MM.1S (cell line): ENCODE data around the gene N4BP2L2.

Experiments used
- EZH2 ChIP-seq: fragments of 300-600 bp; sonication (generic); optimal IDR thresholded peaks from 2 replicates; pipeline ENCODE3; 2017; ENCODE audit warnings: low read depth, mild to moderate bottlenecking, antibody characterized with exemption, low read length, mixed read lengths
- EZH2phosphoT487 ChIP-seq: fragments of 300-600 bp; sonication (generic); IDR thresholded peaks from 2 replicates; pipeline ENCODE4 v1.6.1; 2018; ENCODE audit warnings: antibody characterized with exemption, low read length
- TF ChIP-seq, protein P1 (sequence below): fragments of 300-600 bp; sonication (generic); IDR thresholded peaks from 2 replicates; pipeline ENCODE4 v1.5.1; 2016; ENCODE audit warnings: antibody characterized with exemption, low read length, mixed read lengths

DNA sequence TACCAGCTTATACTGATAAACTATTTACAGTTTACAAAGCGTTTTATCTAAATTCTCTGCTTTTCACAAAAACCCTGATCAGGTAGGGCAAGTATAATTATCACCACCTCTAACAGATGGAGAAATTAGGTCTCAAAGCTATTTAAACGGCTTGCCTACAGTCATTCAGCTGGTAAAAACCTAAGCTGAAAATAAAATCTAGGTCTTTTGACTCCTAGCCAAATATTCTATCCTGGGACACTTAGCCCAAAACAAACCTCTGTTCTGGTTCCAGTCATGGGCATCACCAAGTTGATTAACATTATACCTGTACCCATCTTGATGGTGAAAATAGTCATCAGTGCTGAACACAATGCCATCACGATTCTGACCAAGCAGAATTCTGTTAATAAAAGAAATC, 11.4 kb downstream of the N4BP2L2 start:
- TF ChIP-seq, protein P1, sequence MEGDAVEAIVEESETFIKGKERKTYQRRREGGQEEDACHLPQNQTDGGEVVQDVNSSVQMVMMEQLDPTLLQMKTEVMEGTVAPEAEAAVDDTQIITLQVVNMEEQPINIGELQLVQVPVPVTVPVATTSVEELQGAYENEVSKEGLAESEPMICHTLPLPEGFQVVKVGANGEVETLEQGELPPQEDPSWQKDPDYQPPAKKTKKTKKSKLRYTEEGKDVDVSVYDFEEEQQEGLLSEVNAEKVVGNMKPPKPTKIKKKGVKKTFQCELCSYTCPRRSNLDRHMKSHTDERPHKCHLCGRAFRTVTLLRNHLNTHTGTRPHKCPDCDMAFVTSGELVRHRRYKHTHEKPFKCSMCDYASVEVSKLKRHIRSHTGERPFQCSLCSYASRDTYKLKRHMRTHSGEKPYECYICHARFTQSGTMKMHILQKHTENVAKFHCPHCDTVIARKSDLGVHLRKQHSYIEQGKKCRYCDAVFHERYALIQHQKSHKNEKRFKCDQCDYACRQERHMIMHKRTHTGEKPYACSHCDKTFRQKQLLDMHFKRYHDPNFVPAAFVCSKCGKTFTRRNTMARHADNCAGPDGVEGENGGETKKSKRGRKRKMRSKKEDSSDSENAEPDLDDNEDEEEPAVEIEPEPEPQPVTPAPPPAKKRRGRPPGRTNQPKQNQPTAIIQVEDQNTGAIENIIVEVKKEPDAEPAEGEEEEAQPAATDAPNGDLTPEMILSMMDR, result no peak
- no peak for TF ChIP-seq EZH2
- TF ChIP-seq EZH2phosphoT487, result no peak
